Neutrophil (primary cell): ENCODE data around the gene GPX2.

Experiments used
- H3K27ac ChIP-seq: fragments of 200-600 bp; sonication (generic); 2 replicates; pipeline ENCODE4 v1.5.1; 2016; ENCODE audit warnings: mild to moderate bottlenecking, moderate library complexity
- H3K27me3 ChIP-seq: fragments of 200-600 bp; sonication (generic); 2 replicates; pipeline ENCODE4 v1.6.0; 2016; ENCODE audit warnings: mild to moderate bottlenecking
- H3K36me3 ChIP-seq: fragments of 200-600 bp; sonication (generic); 2 replicates; pipeline ENCODE4 v1.5.1; 2017
- H3K4me1 ChIP-seq, 2 experiments: fragments of 200-600 bp in 1 of 2; sonication (generic) in 1 of 2; 1 replicate in 1 of 2; 2 replicates in 1 of 2; pipeline versions ENCODE4 v1.5.1 to v1.6.1; 2013 to 2016; ENCODE audit warnings: low read depth in 1 of 2, low read length in 1 of 2, mild to moderate bottlenecking in 1 of 2, moderate library complexity in 1 of 2; ENCODE audit not compliant: control insufficient read depth in 1 of 2, insufficient read depth in 1 of 2
- H3K4me3 ChIP-seq, 2 experiments: fragments of 200-600 bp in 1 of 2; sonication (generic) in 1 of 2; 1 replicate in 1 of 2; 2 replicates in 1 of 2; pipeline ENCODE4 v1.5.1; 2013 to 2016; ENCODE audit warnings: low read depth in 1 of 2, low read length in 1 of 2, mild to moderate bottlenecking in 1 of 2, moderate library complexity in 1 of 2
- H3K9me3 ChIP-seq: fragments of 200-600 bp; sonication (generic); 2 replicates; pipeline ENCODE4 v1.5.1; 2016
- CTCF ChIP-seq: fragments of 200-600 bp; sonication (generic); IDR thresholded peaks from 2 replicates; pipeline ENCODE4 v1.5.1; 2016; ENCODE audit warnings: antibody characterized with exemption

The GPX2 gene

GRCh38 chr14:64971943-64972791 lies 29.6 kb upstream of the GPX2 start, which contains the start of gene RAB15:
TSS of gene RAB15 (minus strand) at chr14:64972336. CDS start at chr14:64972076, 260 bp downstream.
- Histone ChIP-seq H3K4me1 (peaks cover 12 to 13% of the 10 kb centered on the region in 2 experiments), H3K9me3 (no peaks in the 10 kb centered on the region), H3K27ac (no peak within 1 kb of the TSS), H3K4me3 (peak within 1 kb of the TSS; percentile 48 to 68), H3K36me3 (no peaks in the 10 kb centered on the region), H3K27me3 (peaks cover 80% of the 10 kb centered on the region)
- no peak for TF ChIP-seq CTCF

- H3K4me3 ChIP-seq, result peak overlapping the region; percentile 48 to 63
- no peak overlapping the region for H3K27ac ChIP-seq
- H3K36me3 ChIP-seq, result no peaks in the 10 kb centered on the region
- H3K4me1 ChIP-seq, result peaks cover 12 to 13% of the 10 kb centered on the region in 2 experiments
- no peak for TF ChIP-seq CTCF
- H3K9me3 ChIP-seq, result no peaks in the 10 kb centered on the region
- peaks cover 74% of the 10 kb centered on the region for H3K27me3 ChIP-seq
Observed at GRCh38 chr14:64971491-64971942, 29.0 kb upstream of the GPX2 start.

GRCh38 chr14:64970776-64971477 lies 28.4 kb upstream of the GPX2 start:
- peak overlapping the region; percentile 48 to 63 for H3K4me3 ChIP-seq
- H3K36me3 ChIP-seq, result no peaks in the 10 kb centered on the region
- peaks cover 68% of the 10 kb centered on the region for H3K27me3 ChIP-seq
- H3K9me3 ChIP-seq, result no peaks in the 10 kb centered on the region
- TF ChIP-seq CTCF, result no peak
- peaks cover 12 to 13% of the 10 kb centered on the region in 2 experiments for H3K4me1 ChIP-seq
- H3K27ac ChIP-seq, result no peak overlapping the region

GRCh38 chr14:64970041-64970440 lies 27.5 kb upstream of the GPX2 start:
- Histone ChIP-seq H3K4me3 (no peak overlapping the region), H3K9me3 (no peaks in the 10 kb centered on the region), H3K4me1 (peaks cover 12 to 13% of the 10 kb centered on the region in 2 experiments), H3K27me3 (peaks cover 59% of the 10 kb centered on the region), H3K27ac (no peak overlapping the region), H3K36me3 (no peaks in the 10 kb centered on the region)
- no peak for TF ChIP-seq CTCF

GRCh38 chr14:64968651-64969050 lies 26.1 kb upstream of the GPX2 start:
- no peak overlapping the region for H3K4me3 ChIP-seq
- no peak for TF ChIP-seq CTCF
- H3K9me3 ChIP-seq, result no peaks in the 10 kb centered on the region
- H3K27me3 ChIP-seq, result peaks cover 45% of the 10 kb centered on the region
- no peak overlapping the region for H3K27ac ChIP-seq
- peaks cover 12 to 13% of the 10 kb centered on the region in 2 experiments for H3K4me1 ChIP-seq
- no peaks in the 10 kb centered on the region for H3K36me3 ChIP-seq
